22Rv1 (cell line): ENCODE results near the gene PGR.

Source experiments
- H3K27ac ChIP-seq: fragments of 450-650 bp; 2 replicates; pipeline ENCODE4 v1.5.1; 2017
- CTCF ChIP-seq: fragments of 450-650 bp; IDR thresholded peaks from 2 replicates; pipeline ENCODE4 v1.5.1; 2017; ENCODE audit warnings: mild to moderate bottlenecking
- ZFX ChIP-seq: fragments of 450-650 bp; IDR thresholded peaks from 2 replicates; pipeline ENCODE4 v1.6.1; 2017; ENCODE audit warnings: antibody characterized with exemption, borderline replicate concordance

PGR gene

GRCh38 chr11:101133190-101133589 is 3.6 kb upstream of the PGR start:
- H3K27ac ChIP-seq = no peak overlapping the region
- TF ChIP-seq ZFX (no peak), CTCF (no peak)

GRCh38 chr11:101128571-101129202 is 926 bp downstream of the PGR start:
- no peak overlapping the region for H3K27ac ChIP-seq
- TF ChIP-seq CTCF = no peak
- TF ChIP-seq ZFX = no peak

GRCh38 chr11:101127699-101128570 is 1.7 kb downstream of the PGR start:
- H3K27ac ChIP-seq = no peak overlapping the region
- TF ChIP-seq CTCF = peak; percentile 23; the same call in 1 of the 2 replicates
- no peak for TF ChIP-seq ZFX

- no peak overlapping the region for H3K27ac ChIP-seq
- no peak for TF ChIP-seq ZFX
- no peak for TF ChIP-seq CTCF
Measured at GRCh38 chr11:101127197-101127698, 2.4 kb downstream of the PGR start.

GRCh38 chr11:101126551-101127196 is 2.9 kb downstream of the PGR start:
- TF ChIP-seq CTCF (no peak), ZFX (no peak)
- H3K27ac ChIP-seq = no peak overlapping the region

GRCh38 chr11:101115671-101116160 is 13.9 kb downstream of the PGR start:
- no peak for TF ChIP-seq CTCF
- TF ChIP-seq ZFX = no peak
- no peak overlapping the region for H3K27ac ChIP-seq
